HCT116 (cell line): Measurements from ENCODE around the gene TTR. TPM values are rescaled to one million over a fixed set of nuclear protein-coding genes. Genes with fewer than 3 reads are reported as not detected.

ENCODE experiments used
- ATAC-seq: fragments of 200-7000 bp; cut with Tn5 transposase; 2 replicates; pipeline ENCODE4 v1.9.1; 2020; ENCODE audit warnings: mild to moderate bottlenecking, moderate library complexity
- BruUV-seq: library from RNA; stranded (reverse); fragments of 400-500 nt; replicated peaks from 2 replicates; lab custom pipeline; 2021; lab: Mats Ljungman, UMichigan
- CTCF ChIA-PET: fragments of 300-600 bp; sonication (Branson Sonifier 250); formaldehyde crosslinking; loops from one replicate; lab custom pipeline; 2021; ENCODE audit warnings: antibody characterized with exemption; lab: Charles Lee
- POLR2A ChIA-PET: fragments of 300-600, 350-600 bp; sonication (Branson Sonifier 250); formaldehyde crosslinking; loops from one replicate; lab custom pipeline; 2021; ENCODE audit warnings: antibody characterized with exemption; lab: Charles Lee
- RAD21 ChIA-PET, 2 experiments: fragments of 300-600 bp; sonication (Branson Sonifier 250); formaldehyde crosslinking; loops; one replicate each; lab custom pipeline; 2023; ENCODE audit warnings: low total read pairs in 2 of 2; ENCODE audit not compliant: uncharacterized antibody in 2 of 2, unreplicated experiment in 2 of 2, low non-redundant PET in 1 of 2; lab: Charles Lee
- DNase-seq: peaks from one replicate; pipeline ENCODE4 v3.0.0-alpha.2; 2010; ENCODE audit warnings: low read depth, low spot score
- H2AFZ ChIP-seq: fragments of 200-600 bp; shearing (Covaris generic), sonication (generic); 2 replicates; pipeline ENCODE4 v1.6.1; 2017; ENCODE audit warnings: low read depth, mixed run types, mixed read lengths, antibody characterized with exemption, low read length; ENCODE audit not compliant: poor library complexity, severe bottlenecking
- H3K27ac ChIP-seq: 2 replicates; pipeline ENCODE4 v1.5.1; 2012; ENCODE audit warnings: low read depth, low read length
- H3K27me3 ChIP-seq: fragments of 200-600 bp; sonication (generic); 2 replicates; pipeline ENCODE4 v1.6.1; 2016; ENCODE audit warnings: mixed run types, low read length, mixed read lengths; ENCODE audit not compliant: insufficient read depth
- H3K36me3 ChIP-seq, 2 experiments: fragments of 200-500 bp in 1 of 2; fragments of 200-600 bp in 1 of 2; sonication (Bioruptor generic) in 1 of 2; sonication (generic) in 1 of 2; 2 replicates each; pipeline versions ENCODE4 v1.5.1 to v1.6.1; 2014 to 2016; ENCODE audit warnings: low read length in 2 of 2, inconsistent platforms in 1 of 2, mixed read lengths in 1 of 2, mixed run types in 1 of 2; ENCODE audit not compliant: insufficient read depth in 2 of 2, control insufficient read depth in 1 of 2
- H3K4me1 ChIP-seq, 2 experiments: fragments of 200-600 bp in 1 of 2; sonication (generic) in 1 of 2; 2 replicates each; pipeline versions ENCODE4 v1.5.1 to v1.6.1; 2012 to 2017; ENCODE audit warnings: low read length in 2 of 2, inconsistent platforms in 1 of 2, mild to moderate bottlenecking in 1 of 2, mixed read lengths in 1 of 2, mixed run types in 1 of 2, moderate library complexity in 1 of 2; ENCODE audit not compliant: insufficient read depth in 2 of 2, control insufficient read depth in 1 of 2
- H3K4me2 ChIP-seq: fragments of 200-600 bp; sonication (generic); 2 replicates; pipeline ENCODE4 v1.6.1; 2017; ENCODE audit warnings: mixed run types, low read length, mixed read lengths
- H3K4me3 ChIP-seq, 2 experiments: fragments of 200-600 bp in 1 of 2; sonication (generic) in 1 of 2; replicated peaks in 1 of 2; 2 replicates each; pipeline ENCODE4 v1.5.1; 2011 to 2016; ENCODE audit warnings: low read length in 2 of 2, control low read depth in 1 of 2, low read depth in 1 of 2, mild to moderate bottlenecking in 1 of 2, mixed read lengths in 1 of 2, mixed run types in 1 of 2
- H3K79me2 ChIP-seq: fragments of 200-600 bp; sonication (generic); 2 replicates; pipeline ENCODE4 v1.6.1; 2017; ENCODE audit warnings: mild to moderate bottlenecking, mixed run types, low read length, moderate library complexity, mixed read lengths; ENCODE audit not compliant: insufficient read depth
- H3K9ac ChIP-seq: fragments of 200-600 bp; sonication (generic); 2 replicates; pipeline ENCODE4 v1.6.1; 2016; ENCODE audit warnings: low read length, mixed read lengths
- H3K9me2 ChIP-seq: fragments of 200-600 bp; sonication (generic), shearing (Covaris generic); 2 replicates; pipeline ENCODE4 v1.6.1; 2017; ENCODE audit warnings: mixed run types, mild to moderate bottlenecking, moderate library complexity; ENCODE audit not compliant: insufficient read depth
- H3K9me3 ChIP-seq, 2 experiments: fragments of 200-500 bp in 1 of 2; fragments of 200-600 bp in 1 of 2; sonication (Bioruptor generic) in 1 of 2; sonication (generic) in 1 of 2; 2 replicates each; pipeline ENCODE4 v1.6.1; 2014 to 2017; ENCODE audit warnings: low read length in 2 of 2, mixed read lengths in 2 of 2, inconsistent platforms in 1 of 2, low read depth in 1 of 2, mild to moderate bottlenecking in 1 of 2, mixed run types in 1 of 2, moderate library complexity in 1 of 2; ENCODE audit not compliant: control insufficient read depth in 1 of 2, insufficient read depth in 1 of 2
- H4K20me1 ChIP-seq: fragments of 200-600 bp; sonication (generic), shearing (Covaris generic); 2 replicates; pipeline ENCODE4 v1.6.1; 2017; ENCODE audit warnings: mixed run types, mild to moderate bottlenecking, moderate library complexity; ENCODE audit not compliant: insufficient read depth
- JUND ChIP-seq: IDR thresholded peaks from 2 replicates; pipeline ENCODE4 v1.6.1; 2012
- RAD21 ChIP-seq: IDR thresholded peaks from 2 replicates; pipeline ENCODE4 v1.6.1; 2012; ENCODE audit warnings: low read depth, mild to moderate bottlenecking
- intact Hi-C: fragments of 100-400 bp; cut with micrococcal nuclease; formaldehyde crosslinking; loops from 2 replicates; pipeline ENCODE4 v1.10.0; 2022
- total RNA-seq: library from RNA; stranded (reverse); gene quantifications from one replicate; pipeline ENCODE4 v1.2.1, GENCODE V29; 2021; ENCODE audit not compliant: unreplicated experiment
- TF ChIP-seq, protein P1 (sequence below), 3 experiments: fragments of 200-600 bp in 1 of 3; sonication (generic) in 1 of 3; IDR thresholded peaks in 2 of 3; conservative IDR thresholded peaks in 1 of 3; 2 replicates each; pipeline ENCODE4 v1.5.1; 2012 to 2017; ENCODE audit warnings: low read depth in 2 of 3, low read length in 2 of 3, antibody characterized with exemption in 1 of 3, borderline replicate concordance in 1 of 3, control low read depth in 1 of 3, mild to moderate bottlenecking in 1 of 3, mixed read lengths in 1 of 3, mixed run types in 1 of 3, moderate library complexity in 1 of 3; ENCODE audit not compliant: insufficient read depth in 1 of 3

Gene TTR
- total RNA-seq, 1 experiment from 2014 or later = 1.2 TPM

DNA sequence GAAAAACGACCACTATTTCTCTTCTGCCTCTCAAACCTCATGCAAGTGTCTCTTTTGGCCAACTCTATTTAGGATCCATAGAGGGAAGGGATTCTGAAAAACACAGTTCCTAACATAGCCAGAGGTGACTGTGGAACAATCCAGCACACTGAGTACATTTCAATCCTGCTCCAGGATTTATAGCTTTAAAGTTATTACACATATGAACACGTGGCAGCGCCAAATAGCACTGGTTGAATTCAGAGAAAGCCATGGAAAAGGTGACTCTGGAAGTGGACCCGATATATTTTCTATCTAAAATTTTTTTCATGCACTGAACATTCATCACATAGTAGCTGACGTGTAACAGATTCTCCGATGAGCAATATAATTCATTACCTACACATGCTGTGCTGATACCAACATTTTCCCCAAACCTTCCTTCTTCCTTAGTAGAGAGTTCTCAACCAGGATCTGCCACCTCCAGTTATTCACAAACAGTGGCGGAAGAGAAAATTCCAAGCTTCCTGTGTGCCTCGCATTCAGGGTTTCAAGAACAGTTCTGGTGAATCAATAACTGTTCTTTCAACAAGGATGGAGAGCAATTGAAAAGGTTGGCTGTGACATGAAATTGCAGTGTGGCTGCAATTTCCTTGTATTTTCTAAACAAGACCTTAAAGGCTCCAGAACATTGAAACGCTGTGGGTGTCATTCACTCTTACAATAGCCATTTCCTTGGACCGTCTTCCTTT, 25.7 kb upstream of the TTR start:
- RAD21 ChIA-PET = no interaction called here

More for the DNA sequence above, 25.7 kb upstream of the TTR start:
- H3K9me2 ChIP-seq = no peaks in the 10 kb centered on the region
- H3K9ac ChIP-seq = no peak overlapping the region
- intact Hi-C loops = no loop called here
- no peaks in the 10 kb centered on the region for H3K4me1 ChIP-seq
- POLR2A ChIA-PET = no interaction called here
- no peak for ATAC-seq
- no peak for DNase-seq
- CTCF ChIA-PET = interaction anchor here (1.0 to 1.1 kb wide), 2 partner anchors 141 to 254 kb away, joined by 3 read pairs; no protein-coding TSS in a partner anchor
- H3K27ac ChIP-seq = no peak overlapping the region
- H3K4me3 ChIP-seq = no peak overlapping the region
- H3K36me3 ChIP-seq = no peaks in the 10 kb centered on the region
- TF ChIP-seq JUND (no peak), RAD21 (peak; percentile 43; the same call in 1 of the 2 replicates)
- TF ChIP-seq, protein P1, sequence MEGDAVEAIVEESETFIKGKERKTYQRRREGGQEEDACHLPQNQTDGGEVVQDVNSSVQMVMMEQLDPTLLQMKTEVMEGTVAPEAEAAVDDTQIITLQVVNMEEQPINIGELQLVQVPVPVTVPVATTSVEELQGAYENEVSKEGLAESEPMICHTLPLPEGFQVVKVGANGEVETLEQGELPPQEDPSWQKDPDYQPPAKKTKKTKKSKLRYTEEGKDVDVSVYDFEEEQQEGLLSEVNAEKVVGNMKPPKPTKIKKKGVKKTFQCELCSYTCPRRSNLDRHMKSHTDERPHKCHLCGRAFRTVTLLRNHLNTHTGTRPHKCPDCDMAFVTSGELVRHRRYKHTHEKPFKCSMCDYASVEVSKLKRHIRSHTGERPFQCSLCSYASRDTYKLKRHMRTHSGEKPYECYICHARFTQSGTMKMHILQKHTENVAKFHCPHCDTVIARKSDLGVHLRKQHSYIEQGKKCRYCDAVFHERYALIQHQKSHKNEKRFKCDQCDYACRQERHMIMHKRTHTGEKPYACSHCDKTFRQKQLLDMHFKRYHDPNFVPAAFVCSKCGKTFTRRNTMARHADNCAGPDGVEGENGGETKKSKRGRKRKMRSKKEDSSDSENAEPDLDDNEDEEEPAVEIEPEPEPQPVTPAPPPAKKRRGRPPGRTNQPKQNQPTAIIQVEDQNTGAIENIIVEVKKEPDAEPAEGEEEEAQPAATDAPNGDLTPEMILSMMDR (IDR thresholded peaks at IDR 0.05 in 2 of 3, conservative IDR thresholded peaks at IDR 0.05 in 1 of 3; ENCODE audit: borderline replicate concordance in 1 of 3, insufficient read depth in 1 of 3, low read depth in 2 of 3, low read length in 2 of 3) = peak in 1 of 3 experiments; percentile 19; a peak in 1 of 6 replicates
- H3K4me2 ChIP-seq = no peak overlapping the region
- H3K27me3 ChIP-seq = no peaks in the 10 kb centered on the region
- H3K9me3 ChIP-seq = no peaks in the 10 kb centered on the region
- no peaks in the 10 kb centered on the region for H3K79me2 ChIP-seq
- BruUV-seq = no TSS peak
- no peak overlapping the region for H2AFZ ChIP-seq
- H4K20me1 ChIP-seq = no peaks in the 10 kb centered on the region
